ENCODE measurements around the gene TSHZ1. TPM values are rescaled to one million over a fixed set of nuclear protein-coding genes. Genes with fewer than 3 reads are reported as not detected.

The TSHZ1 gene
- total RNA-seq, 1 donor from 2014 or later, result 5.5 TPM

- peak; percentile 37 for DNase-seq (ENCODE audit: low spot score)
These were observed 3.1 kb upstream of the TSHZ1 start for GRCh38 chr18:75207310-75208154.

GRCh38 chr18:75208155-75208835 is 2.3 kb upstream of the TSHZ1 start:
- DNase-seq (ENCODE audit: low spot score), result peak; percentile 60

GRCh38 chr18:75208836-75209128 is 1.8 kb upstream of the TSHZ1 start:
- no peak for DNase-seq (ENCODE audit: low spot score)

- DNase-seq (ENCODE audit: low spot score), result peak; percentile 86
These were observed 1.3 kb upstream of the TSHZ1 start, which contains the start of gene PTGR3 for GRCh38 chr18:75209129-75209950. Gene PTGR3, minus strand, starts transcription at chr18:75209139. Its CDS starts 81 bp downstream, at chr18:75209058.

- DNase-seq (ENCODE audit: low spot score), result no peak
These were observed 692 bp upstream of the TSHZ1 start for GRCh38 chr18:75209951-75210258.

- no peak for DNase-seq (ENCODE audit: low spot score)
These were observed 515 bp downstream of the TSHZ1 start for GRCh38 chr18:75211002-75211621.

GRCh38 chr18:75211626-75211952 is 992 bp downstream of the TSHZ1 start:
- no peak for DNase-seq (ENCODE audit: low spot score)

GRCh38 chr18:75211953-75212750 is 1.6 kb downstream of the TSHZ1 start:
- DNase-seq (ENCODE audit: low spot score), result peak; percentile 61

GRCh38 chr18:75212751-75213090 is 2.1 kb downstream of the TSHZ1 start:
- DNase-seq (ENCODE audit: low spot score), result no peak

- no peak for DNase-seq (ENCODE audit: low spot score)
These were observed 3.2 kb downstream of the TSHZ1 start for GRCh38 chr18:75213611-75214331.

- DNase-seq (ENCODE audit: low spot score), result no peak
These were observed 3.7 kb downstream of the TSHZ1 start for GRCh38 chr18:75214332-75214690.

- DNase-seq (ENCODE audit: low spot score), result no peak
These were observed 4.3 kb downstream of the TSHZ1 start for GRCh38 chr18:75214766-75215510.

- DNase-seq (ENCODE audit: low spot score), result no peak
These were observed 5.1 kb downstream of the TSHZ1 start for GRCh38 chr18:75215663-75216062.

GRCh38 chr18:75216212-75216910 is 5.8 kb downstream of the TSHZ1 start:
- no peak for DNase-seq (ENCODE audit: low spot score)

- no peak for DNase-seq (ENCODE audit: low spot score)
These were observed 6.5 kb downstream of the TSHZ1 start for GRCh38 chr18:75216911-75217689.

- DNase-seq (ENCODE audit: low spot score), result no peak
These were observed 7.7 kb downstream of the TSHZ1 start for GRCh38 chr18:75218065-75218923.

GRCh38 chr18:75219745-75220375 is 9.3 kb downstream of the TSHZ1 start:
- DNase-seq (ENCODE audit: low spot score), result no peak
